ENCODE results near the gene LASP1.

GRCh38 chr17:38892083-38892482 is 22.2 kb downstream of the LASP1 start:
- TF ChIP-seq ARNTL (CRISPR knock-in tag; IDR thresholded peaks at IDR 0.05; ENCODE audit: borderline replicate concordance, low read depth) (no peak), POU6F1 (CRISPR knock-in tag; IDR thresholded peaks at IDR 0.05; ENCODE audit: borderline replicate concordance, low read depth) (no peak), ISL1 (CRISPR knock-in tag; IDR thresholded peaks at IDR 0.05) (no peak), GLIS3 (CRISPR knock-in tag; IDR thresholded peaks at IDR 0.05) (no peak), OSR1 (CRISPR knock-in tag; IDR thresholded peaks at IDR 0.05) (no peak), ESRRG (CRISPR knock-in tag; IDR thresholded peaks at IDR 0.05) (no peak), TCF4 (CRISPR knock-in tag; IDR thresholded peaks at IDR 0.05; ENCODE audit: borderline replicate concordance) (no peak), TOX (CRISPR knock-in tag; IDR thresholded peaks at IDR 0.05; ENCODE audit: borderline replicate concordance) (no peak)

Measured in SK-N-SH treated with all-trans-retinoic acid at 6 μM for 48 hours (cell line).